HUES64 (cell line): ENCODE measurements around the gene FANCE.

ENCODE experiments used
- H3K27ac ChIP-seq: 2 replicates; pipeline ENCODE4 v1.7.0; 2013; ENCODE audit warnings: low read depth, low read length, inconsistent platforms
- H3K27me3 ChIP-seq: 2 replicates; pipeline ENCODE4 v1.6.1; 2013; ENCODE audit warnings: mild to moderate bottlenecking, low read length; ENCODE audit not compliant: insufficient read depth
- H3K36me3 ChIP-seq: 2 replicates; pipeline ENCODE4 v1.6.1; 2013; ENCODE audit warnings: mild to moderate bottlenecking, low read length; ENCODE audit not compliant: insufficient read depth
- H3K4me1 ChIP-seq: 2 replicates; pipeline ENCODE4 v1.6.1; 2013; ENCODE audit warnings: mild to moderate bottlenecking, low read length, moderate library complexity; ENCODE audit not compliant: insufficient read depth
- H3K4me3 ChIP-seq: 2 replicates; pipeline ENCODE4 v1.5.1; 2013; ENCODE audit warnings: mild to moderate bottlenecking, low read length, moderate library complexity
- H3K9ac ChIP-seq: 2 replicates; pipeline ENCODE4 v1.6.1; 2013; ENCODE audit warnings: mild to moderate bottlenecking, low read depth, low read length
- H3K9me3 ChIP-seq: 2 replicates; pipeline ENCODE4 v1.6.1; 2013; ENCODE audit warnings: low read depth, low read length; ENCODE audit not compliant: insufficient read depth
- WGBS: fragments of 150-250, 120-280 bp; methylation state at CpG from one replicate; pipeline ENCODE4 v1.1.7; 2013; ENCODE audit warnings: missing lambda C conversion rate; 5-methylcytosine and 5-hydroxymethylcytosine counted together

FANCE gene

DNA sequence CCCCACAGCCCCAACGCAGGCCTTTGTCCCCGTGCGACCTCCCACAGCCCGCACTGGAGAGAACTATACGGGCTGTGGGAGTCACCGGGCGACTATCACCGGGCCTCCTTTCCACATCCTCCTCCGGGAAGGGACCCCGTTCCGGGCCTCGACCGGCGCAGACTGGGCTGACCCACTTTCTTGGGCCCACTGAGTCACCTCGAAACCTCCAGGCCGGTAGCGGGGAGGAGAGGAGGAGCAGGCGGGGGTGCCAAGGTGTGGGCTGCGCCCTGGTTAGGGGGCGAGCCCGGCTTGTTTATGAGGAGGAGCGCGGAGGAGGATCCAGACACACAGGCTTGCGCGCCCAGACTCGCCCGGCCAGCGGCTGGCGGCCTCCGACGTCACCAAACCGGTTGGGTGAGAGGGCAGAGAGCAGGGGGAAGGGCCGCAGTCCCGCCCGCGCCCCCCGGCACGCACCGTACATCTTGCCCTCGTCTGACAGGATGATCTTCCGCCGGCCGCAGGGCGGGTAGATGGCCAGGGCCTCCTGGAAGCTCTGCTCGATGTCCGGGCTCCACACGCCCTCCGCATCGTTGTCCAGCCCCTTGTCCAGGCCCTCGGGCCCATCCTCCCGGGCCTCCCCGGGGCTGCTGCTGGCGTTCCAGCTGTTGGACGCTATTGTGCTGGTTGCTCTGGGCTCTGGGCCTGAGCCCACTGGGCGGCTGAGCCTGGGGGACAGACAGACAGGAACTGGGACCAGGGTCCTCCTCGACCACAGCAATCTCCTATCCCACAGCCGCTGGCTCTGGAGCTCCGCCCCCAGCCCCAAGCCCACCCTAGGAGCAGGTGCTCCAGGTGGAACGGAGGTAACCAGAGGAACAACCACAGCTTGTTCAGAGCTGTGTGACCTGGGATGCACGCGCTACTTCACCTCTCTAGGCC lies 34.1 kb downstream of the FANCE start:
- peak overlapping the region; percentile 82 for H3K9ac ChIP-seq

DNA sequence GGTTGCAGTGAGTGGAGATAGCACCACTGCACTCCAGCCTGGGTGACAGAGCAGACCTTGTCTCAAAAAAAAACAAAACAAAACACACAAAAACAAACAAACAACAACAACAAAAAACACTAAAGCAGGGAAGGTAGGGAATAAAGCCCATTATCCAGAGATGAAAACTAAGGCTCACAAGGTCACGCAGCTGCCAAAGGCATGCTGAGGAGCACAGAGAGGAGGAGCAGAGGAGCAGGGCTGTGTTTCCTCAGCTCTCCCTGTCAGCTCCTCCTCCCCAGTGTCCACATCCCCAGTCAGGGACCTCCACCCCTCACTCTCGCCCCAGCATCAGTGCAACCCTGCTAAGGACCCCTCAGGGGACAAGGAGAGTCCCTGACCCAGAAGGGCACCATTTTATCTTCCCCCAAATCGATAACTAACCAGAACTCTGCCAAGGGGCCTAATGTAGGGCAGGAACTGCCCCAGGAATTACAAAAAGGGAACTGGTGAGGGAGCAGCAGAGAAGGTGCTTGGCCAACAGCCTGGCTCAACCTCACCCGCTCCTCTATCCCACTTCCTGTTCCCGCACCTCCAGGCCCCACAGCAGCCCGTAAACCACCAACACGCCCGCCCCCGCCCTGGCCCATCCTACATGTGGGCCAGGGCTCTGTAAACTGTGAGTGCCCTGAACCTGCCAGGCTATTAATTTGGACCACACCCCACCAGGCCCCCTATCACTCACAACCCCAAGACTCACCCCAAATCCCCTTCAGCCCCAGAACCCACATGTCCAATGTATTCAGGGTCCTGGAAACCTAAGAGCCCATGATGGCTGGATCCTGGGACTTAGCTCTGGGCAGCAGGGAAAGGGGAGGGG lies 35.7 kb downstream of the FANCE start:
- 73% methylated on average over 9 of the region's 9 CpGs for WGBS
- Histone ChIP-seq H3K9me3 (no peaks in the 10 kb centered on the region), H3K36me3 (peaks cover 9% of the 10 kb centered on the region), H3K4me1 (peaks cover 68% of the 10 kb centered on the region), H3K9ac (0 out of 2 replicates have a peak overlapping the region, but pooled peaks have one; percentile 11), H3K27ac (peak overlapping the region; percentile 56), H3K4me3 (no peak overlapping the region), H3K27me3 (no peaks in the 10 kb centered on the region)

More for the DNA sequence above, 34.1 kb downstream of the FANCE start:
- Histone ChIP-seq H3K4me1 (peaks cover 51% of the 10 kb centered on the region), H3K4me3 (peak overlapping the region; percentile 37), H3K9me3 (no peaks in the 10 kb centered on the region), H3K36me3 (peaks cover 17% of the 10 kb centered on the region), H3K27me3 (no peaks in the 10 kb centered on the region), H3K27ac (peak overlapping the region; percentile 94)
- WGBS: 81% methylated on average over 61 of the region's 61 CpGs

DNA sequence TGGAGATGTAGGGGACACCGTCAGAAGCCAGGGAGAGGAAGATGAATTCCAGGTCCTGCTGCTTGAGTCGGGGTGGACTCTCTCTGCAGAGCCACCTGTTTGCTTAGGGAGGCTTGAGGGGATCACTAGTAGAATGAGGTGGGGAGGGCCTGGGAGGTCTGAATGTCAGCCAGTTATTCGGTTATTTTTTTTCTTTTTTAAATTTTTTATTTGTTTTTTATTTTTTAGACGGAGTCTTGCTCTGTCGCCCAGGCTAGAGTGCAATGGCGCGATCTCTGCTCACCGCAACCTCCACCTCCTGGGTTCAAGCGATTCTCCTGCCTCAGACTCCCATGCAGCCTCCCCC lies 36.4 kb downstream of the FANCE start:
- no peaks in the 10 kb centered on the region for H3K27me3 ChIP-seq
- peak overlapping the region; percentile 56; the same call in 1 of the 2 replicates for H3K27ac ChIP-seq
- 83% methylated on average over 9 of the region's 9 CpGs for WGBS
- H3K9ac ChIP-seq: no peak overlapping the region
- no peaks in the 10 kb centered on the region for H3K9me3 ChIP-seq
- peaks cover 71% of the 10 kb centered on the region for H3K4me1 ChIP-seq
- peaks cover 5% of the 10 kb centered on the region for H3K36me3 ChIP-seq
- no peak overlapping the region for H3K4me3 ChIP-seq

DNA sequence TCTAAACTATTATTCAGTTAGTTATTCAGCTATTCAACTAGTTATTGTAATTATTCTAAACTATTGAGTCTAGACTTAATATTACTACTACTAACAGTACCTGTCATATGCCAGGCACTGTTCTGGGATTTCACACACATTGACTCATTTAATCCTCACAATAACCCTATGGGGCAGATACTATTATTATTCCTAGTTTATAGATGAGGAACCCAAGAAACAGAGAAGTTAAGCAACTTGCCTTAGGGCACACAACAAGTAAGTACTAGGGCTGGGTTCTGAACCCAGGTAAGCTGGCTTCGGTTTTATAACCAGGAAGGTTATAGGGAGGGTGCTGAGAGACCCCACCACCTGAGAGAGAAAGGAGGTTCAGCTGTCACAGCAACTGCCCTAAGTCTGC lies 36.9 kb downstream of the FANCE start:
- WGBS: 93% methylated on average over 1 of the region's 1 CpG
- no peak overlapping the region for H3K4me3 ChIP-seq
- H3K36me3 ChIP-seq: peaks cover 1% of the 10 kb centered on the region
- H3K9me3 ChIP-seq: no peaks in the 10 kb centered on the region
- no peaks in the 10 kb centered on the region for H3K27me3 ChIP-seq
- H3K4me1 ChIP-seq: peaks cover 77% of the 10 kb centered on the region
- H3K27ac ChIP-seq: peak overlapping the region; percentile 52; the same call in 1 of the 2 replicates
- no peak overlapping the region for H3K9ac ChIP-seq

DNA sequence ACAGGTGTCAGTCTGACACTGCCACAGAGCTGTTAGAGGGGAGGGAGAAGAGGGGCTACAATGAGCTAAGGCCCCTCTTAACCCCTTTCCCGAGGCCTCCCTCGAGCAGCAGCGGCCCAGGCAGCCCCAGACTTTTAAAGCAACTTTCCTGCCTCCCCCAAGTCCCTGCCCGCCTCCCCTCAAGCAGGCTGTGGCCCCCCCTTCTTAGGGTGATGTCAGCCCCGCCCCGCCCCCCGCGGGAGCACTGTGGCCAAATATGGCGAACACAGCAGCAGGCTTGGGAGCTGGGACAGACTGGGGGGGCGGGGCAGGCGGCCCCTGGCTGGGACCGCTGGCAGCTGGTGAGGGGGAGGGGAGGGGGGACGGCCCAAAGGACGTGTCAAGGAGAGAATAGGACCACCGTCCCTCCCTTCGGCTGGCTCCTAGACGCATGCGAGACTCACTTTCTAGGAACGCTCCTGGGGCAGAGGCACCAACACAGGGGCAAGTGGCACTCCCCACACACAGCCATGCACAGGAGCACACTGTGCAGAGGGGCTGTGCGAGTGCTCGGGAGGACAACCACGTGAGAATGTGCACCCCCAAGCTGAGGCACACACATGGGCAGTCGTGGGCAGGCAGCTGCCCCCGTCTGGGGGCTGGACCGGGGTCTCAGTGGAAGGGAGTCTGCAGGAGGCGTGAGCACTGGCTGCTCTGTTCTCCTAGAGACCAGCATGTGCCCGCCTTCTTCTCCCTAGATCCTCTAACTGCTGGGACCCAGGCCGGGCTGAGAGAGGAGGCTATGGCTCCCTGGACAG lies 38.1 kb downstream of the FANCE start:
- H3K36me3 ChIP-seq: no peaks in the 10 kb centered on the region
- peaks cover 79% of the 10 kb centered on the region for H3K4me1 ChIP-seq
- peak overlapping the region; percentile 91 for H3K27ac ChIP-seq
- peak overlapping the region; percentile 55 for H3K4me3 ChIP-seq
- WGBS: 5% methylated on average over 28 of the region's 28 CpGs
- no peaks in the 10 kb centered on the region for H3K27me3 ChIP-seq
- peak overlapping the region; percentile 71 for H3K9ac ChIP-seq
- no peaks in the 10 kb centered on the region for H3K9me3 ChIP-seq

DNA sequence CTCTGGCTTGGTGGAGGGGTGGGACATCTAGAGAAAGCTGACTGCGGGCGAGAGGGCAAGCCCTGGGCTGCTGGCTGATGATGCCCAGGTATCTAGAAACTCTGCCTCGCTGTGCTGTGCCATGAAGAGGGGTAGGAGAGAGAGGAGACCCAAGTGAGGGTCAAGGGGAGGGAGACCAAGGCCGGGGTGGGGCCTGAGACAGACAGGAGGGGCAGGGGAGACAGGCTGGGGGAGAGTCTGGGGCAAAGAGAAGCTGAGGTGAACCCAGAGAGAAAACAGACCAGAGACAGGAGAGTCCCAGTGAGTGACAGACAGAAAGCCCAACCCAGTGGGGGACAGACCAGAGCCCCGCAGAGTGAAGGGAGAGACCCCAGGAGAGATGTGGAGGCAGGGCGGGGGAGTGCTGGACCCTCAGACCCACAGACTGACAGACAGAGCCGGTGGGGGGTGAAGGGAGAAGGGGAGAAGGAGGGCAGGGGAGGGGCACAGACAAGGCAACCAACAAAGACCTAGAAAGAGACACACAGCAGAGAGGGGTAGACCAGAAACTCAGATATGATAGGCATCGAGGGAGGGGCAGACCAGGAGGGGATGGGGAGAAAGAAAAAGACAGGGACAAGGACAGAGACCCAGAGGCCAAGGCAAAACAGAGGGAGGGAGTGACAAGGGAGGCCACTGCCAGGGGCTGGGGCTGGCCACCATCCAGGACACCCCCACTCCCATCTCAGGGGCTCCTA lies 38.9 kb downstream of the FANCE start:
- WGBS: 33% methylated on average over 8 of the region's 8 CpGs
- peaks cover 74% of the 10 kb centered on the region for H3K4me1 ChIP-seq
- peak overlapping the region; percentile 71 for H3K9ac ChIP-seq
- H3K27me3 ChIP-seq: no peaks in the 10 kb centered on the region
- peak overlapping the region; percentile 55 for H3K4me3 ChIP-seq
- no peaks in the 10 kb centered on the region for H3K9me3 ChIP-seq
- no peaks in the 10 kb centered on the region for H3K36me3 ChIP-seq
- peak overlapping the region; percentile 91 for H3K27ac ChIP-seq

DNA sequence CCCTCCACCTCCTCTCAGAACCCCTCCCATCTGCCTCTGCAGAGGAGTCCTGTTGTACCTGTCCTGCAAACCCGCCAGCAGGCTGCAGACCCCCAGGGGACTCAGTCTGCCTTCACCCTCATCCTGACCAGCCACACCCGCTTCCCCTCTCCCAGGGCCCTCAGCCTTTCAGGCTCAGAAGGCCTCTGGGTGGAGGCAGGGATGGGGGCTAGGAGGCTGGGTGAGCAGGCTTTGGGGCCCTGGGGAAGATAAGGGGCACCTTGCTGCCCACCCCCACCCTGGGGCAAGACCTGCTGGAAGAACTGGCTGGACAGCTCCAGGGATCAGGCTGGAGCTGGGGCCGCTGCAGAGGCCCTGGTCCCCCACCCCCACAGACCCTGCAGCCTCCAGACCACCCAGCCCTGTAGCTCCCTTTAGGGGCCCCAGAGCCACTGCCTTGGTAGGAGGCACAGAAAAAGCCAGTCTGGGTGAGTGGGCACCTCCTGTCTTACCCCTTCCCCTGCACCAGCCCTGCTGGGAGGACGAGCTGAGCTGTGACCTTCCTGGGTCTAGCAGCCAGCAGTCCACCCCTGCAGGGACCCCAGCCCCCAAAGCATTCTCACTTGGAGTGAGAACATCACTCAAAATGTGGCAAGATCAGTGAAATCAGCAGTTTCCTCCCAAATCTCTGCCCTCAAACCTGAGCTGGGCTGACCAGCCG lies 39.6 kb downstream of the FANCE start:
- WGBS: 43% methylated on average over 4 of the region's 5 CpGs
- Histone ChIP-seq H3K4me3 (peak overlapping the region; percentile 12; the same call in 1 of the 2 replicates), H3K9me3 (no peaks in the 10 kb centered on the region), H3K27me3 (no peaks in the 10 kb centered on the region), H3K4me1 (peaks cover 68% of the 10 kb centered on the region), H3K27ac (peak overlapping the region; percentile 45), H3K36me3 (no peaks in the 10 kb centered on the region), H3K9ac (0 out of 2 replicates have a peak overlapping the region, but pooled peaks have one; percentile 24)

DNA sequence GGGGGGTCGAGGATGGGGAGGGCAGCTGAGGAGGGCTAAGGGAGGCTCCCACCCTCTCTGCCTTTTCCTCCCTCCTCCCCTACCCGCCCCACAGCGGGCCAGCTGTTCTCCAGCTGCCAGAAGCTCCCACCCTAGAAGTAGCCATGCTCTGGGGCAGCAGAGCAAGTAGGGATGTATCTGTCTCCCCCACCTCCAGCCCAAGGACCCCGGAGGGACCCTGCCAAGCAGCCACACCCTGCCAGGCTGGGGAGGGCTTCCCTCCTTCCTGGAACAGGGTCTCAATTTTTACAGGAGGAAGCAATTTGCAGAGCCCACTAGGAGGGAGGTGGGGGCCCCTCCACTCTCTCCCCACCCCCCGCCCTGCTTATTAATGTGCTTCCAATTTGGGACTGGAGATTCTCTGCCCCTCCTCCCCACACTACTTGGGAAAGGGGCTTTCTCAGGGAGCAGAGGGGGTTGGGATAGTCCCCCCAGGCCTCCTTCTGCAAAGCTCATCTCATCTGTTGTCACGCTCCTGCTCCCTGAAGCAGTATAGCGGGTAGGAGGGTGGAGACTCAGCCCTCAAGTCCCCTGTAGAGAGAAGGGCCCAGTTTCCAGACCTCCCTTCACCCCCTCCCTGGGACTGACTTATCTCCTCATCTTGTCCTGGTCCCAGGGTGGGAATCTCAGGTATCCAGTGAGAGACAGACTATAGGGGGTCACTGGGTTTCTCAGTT lies 40.3 kb downstream of the FANCE start:
- peak overlapping the region; percentile 45 for H3K27ac ChIP-seq
- no peaks in the 10 kb centered on the region for H3K9me3 ChIP-seq
- H3K36me3 ChIP-seq: no peaks in the 10 kb centered on the region
- H3K4me3 ChIP-seq: 0 out of 2 replicates have a peak overlapping the region, but pooled peaks have one; percentile 12
- WGBS: 17% methylated on average over 5 of the region's 7 CpGs
- no peak overlapping the region for H3K9ac ChIP-seq
- no peaks in the 10 kb centered on the region for H3K27me3 ChIP-seq
- peaks cover 63% of the 10 kb centered on the region for H3K4me1 ChIP-seq

DNA sequence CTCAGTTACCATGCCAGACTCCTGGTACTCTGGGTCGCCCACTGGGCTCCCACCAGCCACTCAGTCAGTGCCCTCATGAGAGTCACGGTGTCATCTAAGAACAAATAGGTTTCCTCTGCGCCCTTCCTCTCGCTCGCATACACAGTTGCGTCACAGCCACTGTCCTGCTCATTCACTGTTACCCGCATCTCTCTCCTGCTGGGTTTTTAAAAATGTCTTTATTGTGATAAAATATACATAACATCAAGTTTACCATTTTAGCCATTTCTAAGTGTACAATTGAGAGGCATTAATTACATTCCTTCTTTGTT lies 40.8 kb downstream of the FANCE start:
- peaks cover 58% of the 10 kb centered on the region for H3K4me1 ChIP-seq
- WGBS: 78% methylated on average over 6 of the region's 7 CpGs

More for the DNA sequence above, 40.8 kb downstream of the FANCE start:
- no peaks in the 10 kb centered on the region for H3K36me3 ChIP-seq
- H3K27me3 ChIP-seq: no peaks in the 10 kb centered on the region
- no peak overlapping the region for H3K9ac ChIP-seq
- no peaks in the 10 kb centered on the region for H3K9me3 ChIP-seq
- no peak overlapping the region; the same call in 1 of the 2 replicates for H3K27ac ChIP-seq
- no peak overlapping the region for H3K4me3 ChIP-seq
